NCI-H2081 treated with DMSO at 0.1 percent for 48 hours (cell line): ENCODE measurements around the gene NTMT1.

Source experiments
- DNase-seq: peaks from one replicate; lab custom pipeline; 2025; lab: John Stamatoyannopoulos, UW

Gene NTMT1

DNA sequence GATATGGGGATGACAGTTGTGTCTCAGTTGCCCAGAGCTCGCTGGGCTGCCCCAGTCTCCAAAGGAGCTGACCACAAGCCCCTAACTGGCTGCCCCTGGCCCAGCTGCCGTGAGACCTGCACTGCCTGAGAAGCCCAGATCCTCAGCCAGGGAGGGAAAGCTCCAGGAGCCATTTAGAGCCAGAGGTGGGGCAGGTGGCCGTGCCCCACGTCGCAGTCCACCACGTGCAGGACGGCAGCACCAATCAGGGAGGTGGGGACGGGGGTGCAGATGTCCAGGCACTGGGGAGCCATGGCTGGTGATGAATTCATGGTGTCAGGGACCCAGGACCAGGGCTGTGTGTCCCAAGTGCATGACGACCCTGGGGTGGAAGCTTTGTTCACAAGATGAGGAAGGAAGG, 52.9 kb downstream of the NTMT1 start:
- no peak for DNase-seq

DNA sequence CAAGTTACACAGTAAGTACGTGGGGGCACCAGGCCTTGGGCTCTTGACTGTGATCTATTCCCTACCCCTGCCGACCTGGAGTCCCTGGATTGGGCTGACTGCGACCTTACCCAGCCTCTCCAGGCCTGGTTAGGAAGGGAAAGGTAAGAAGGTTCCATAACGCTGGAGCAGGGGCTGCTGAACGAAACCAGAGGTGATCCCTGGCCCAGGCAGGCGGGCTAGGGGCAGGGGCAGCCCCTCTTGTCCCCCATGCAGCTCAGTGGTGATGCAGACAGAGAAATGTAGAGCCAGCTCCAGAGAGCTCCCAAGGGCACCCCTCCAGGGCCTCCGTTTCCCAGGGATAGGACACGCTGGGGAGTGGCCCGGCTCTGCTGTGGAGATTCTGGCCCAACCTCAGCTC, 53.6 kb downstream of the NTMT1 start:
- no peak for DNase-seq

DNA sequence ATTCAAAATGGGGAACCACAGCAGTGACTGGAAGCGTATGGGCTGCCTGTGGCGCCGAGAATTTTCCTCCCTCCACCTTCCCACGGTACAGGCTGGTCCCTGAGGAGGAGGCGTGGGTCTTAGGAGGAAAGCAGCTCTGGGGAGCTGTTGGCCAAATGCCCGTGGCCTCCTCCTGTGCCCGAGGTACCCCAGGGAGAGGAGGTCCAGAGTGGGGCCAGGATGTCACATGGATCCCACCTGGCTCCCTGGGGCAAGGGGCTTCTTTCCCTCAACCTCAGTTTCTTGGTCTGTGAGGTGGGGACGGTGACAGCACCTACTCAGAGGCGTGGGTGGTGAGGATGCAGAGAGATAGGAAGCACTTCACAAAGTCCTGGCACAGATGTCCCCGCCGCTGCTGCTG, 56.0 kb downstream of the NTMT1 start:
- no peak for DNase-seq

DNA sequence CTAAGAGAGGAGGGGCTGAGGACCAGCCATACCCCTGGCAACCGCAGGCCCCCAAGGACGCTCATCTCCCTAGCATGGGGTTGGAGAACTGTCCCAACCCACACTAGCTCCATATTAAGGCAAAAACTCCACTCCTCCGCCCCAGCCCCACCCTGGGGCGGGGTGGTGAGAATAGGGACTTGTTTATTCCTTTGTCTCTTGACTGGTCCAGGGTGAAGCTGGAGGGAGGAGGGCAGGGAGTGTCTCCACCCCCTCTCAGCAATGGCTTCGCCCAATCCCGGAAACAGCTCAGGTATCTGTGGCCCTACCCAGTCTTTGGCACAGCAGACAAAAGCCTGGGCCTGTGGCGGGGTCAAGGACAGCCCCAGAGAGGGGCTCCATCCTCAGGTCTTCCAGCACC, 56.4 kb downstream of the NTMT1 start:
- DNase-seq: no peak

DNA sequence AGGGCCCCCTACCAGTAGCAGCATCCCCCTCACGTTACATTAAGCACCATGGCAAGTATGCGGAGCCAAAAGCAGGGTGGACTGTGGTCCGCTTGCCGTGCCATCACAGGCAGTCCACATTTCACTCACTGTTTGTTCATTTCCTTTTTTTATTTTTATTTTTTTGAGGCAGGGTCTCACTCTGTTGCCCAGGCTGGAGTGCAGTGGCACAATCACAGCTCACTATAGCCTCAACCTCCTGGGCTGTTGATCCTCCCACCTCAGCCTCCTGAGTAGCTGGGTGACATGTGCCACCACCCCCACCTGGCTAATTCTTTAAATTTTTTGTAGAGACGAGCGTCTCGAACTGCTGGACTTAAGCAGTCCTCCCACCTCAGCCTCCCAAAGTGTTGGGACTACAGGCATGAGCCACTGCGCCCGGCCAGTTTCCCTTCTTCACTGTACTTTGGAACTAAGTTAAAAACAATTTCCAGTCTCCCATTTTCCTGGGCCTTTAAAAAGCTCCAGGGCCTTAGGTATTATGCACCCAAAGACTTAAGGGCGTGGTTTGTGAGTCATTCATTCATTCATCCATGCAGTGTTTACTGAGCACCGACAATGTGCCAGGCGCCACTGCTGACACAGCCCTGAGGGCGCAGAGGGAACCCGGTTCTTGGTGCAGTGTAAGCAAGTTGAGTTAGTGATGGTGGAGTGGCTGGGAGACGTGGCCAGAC, 59.4 kb downstream of the NTMT1 start:
- no peak for DNase-seq
